Vagina (tissue), 2 donors: Measurements from ENCODE around the gene C9orf153. TPM values are rescaled to one million over a fixed set of nuclear protein-coding genes. Genes with fewer than 3 reads are reported as not detected.

Experiments used
- DNase-seq, 2 donors: peaks; one replicate each; pipeline ENCODE4 v3.0.0-alpha.2; 2017; ENCODE audit errors: extremely low spot score in 2 of 2
- H3K27ac ChIP-seq: fragments of 200-600 bp; sonication (generic); one replicate; pipeline ENCODE4 v1.5.1; 2019
- H3K27me3 ChIP-seq: fragments of 200-600 bp; sonication (generic); one replicate; pipeline ENCODE4 v1.5.1; 2019
- H3K36me3 ChIP-seq, 2 donors: fragments of 200-600 bp; sonication (generic); one replicate each; pipeline ENCODE4 v1.5.1; 2017 to 2019
- H3K4me1 ChIP-seq: fragments of 200-600 bp; sonication (generic); one replicate; pipeline ENCODE4 v1.5.1; 2019
- H3K4me3 ChIP-seq, 2 donors: fragments of 200-600 bp; sonication (generic); 1 replicate in 1 of 2; 2 replicates in 1 of 2; pipeline ENCODE4 v1.5.1; 2016 to 2019
- H3K9me3 ChIP-seq: fragments of 200-600 bp; sonication (generic); one replicate; pipeline ENCODE4 v1.5.1; 2019
- CTCF ChIP-seq, 3 experiments: fragments of 450-650 bp in 2 of 3; fragments of 200-600 bp in 1 of 3; sonication (generic) in 1 of 3; IDR thresholded peaks; one replicate each; pipeline ENCODE4 v1.5.1; 2017 to 2019; ENCODE audit warnings: antibody characterized with exemption in 3 of 3, mild to moderate bottlenecking in 2 of 3, moderate library complexity in 2 of 3
- POLR2A ChIP-seq, 2 donors: fragments of 450-650 bp; IDR thresholded peaks; one replicate each; pipeline ENCODE4 v1.6.1; 2017; ENCODE audit warnings: antibody characterized with exemption in 2 of 2, mild to moderate bottlenecking in 2 of 2, moderate library complexity in 2 of 2
- POLR2AphosphoS5 ChIP-seq, 2 donors: sonication (generic); formaldehyde crosslinking; IDR thresholded peaks; one replicate each; pipeline ENCODE4 v1.9.0; 2017; ENCODE audit warnings: antibody characterized with exemption in 2 of 2, mild to moderate bottlenecking in 2 of 2, low read depth in 1 of 2; ENCODE audit not compliant: insufficient read depth in 1 of 2
- intact Hi-C: fragments of 100-400 bp; cut with DNase I; formaldehyde crosslinking; loops from one replicate; pipeline ENCODE4 v1.15.1; 2023
- total RNA-seq: library from RNA; depleted of rRNA; stranded (reverse); fragments of >200 nt; gene quantifications from one replicate; pipeline ENCODE4 v1.2.3, GENCODE V29; 2016

Gene C9orf153
- total RNA-seq, result not detected

DNA sequence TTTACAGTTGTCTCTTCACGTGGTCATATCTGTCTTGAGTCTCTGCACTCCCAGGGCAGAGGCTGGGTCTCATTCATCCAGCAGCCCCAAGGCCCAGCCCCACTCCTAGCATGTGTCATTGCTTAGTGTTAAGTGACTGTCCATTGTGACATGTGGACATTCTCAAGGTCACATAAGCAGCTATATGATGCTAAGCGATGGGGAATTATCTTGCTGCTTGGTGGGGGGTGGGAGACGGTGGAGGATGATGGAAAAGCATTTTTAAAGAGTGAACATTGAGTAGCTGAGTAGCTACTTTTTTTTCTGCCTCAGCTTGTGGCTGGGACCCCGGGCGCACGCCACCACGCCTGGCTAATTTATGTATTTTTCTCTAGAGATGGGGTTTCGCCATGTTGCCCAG, at the start of gene C9orf153:
TSS of gene C9orf153 (minus strand) at position 101 of the 400 bp plus-strand sequence. CDS start 30,054 bp downstream, outside the sequence.
- no peaks in the 10 kb centered on the region for H3K9me3 ChIP-seq
- no peak for DNase-seq
- H3K27ac ChIP-seq, result no peak within 1 kb of the TSS
- intact Hi-C loops, result no loop called here
- H3K4me1 ChIP-seq, result no peaks in the 10 kb centered on the region
- H3K4me3 ChIP-seq, result no peak within 1 kb of the TSS
- H3K36me3 ChIP-seq, result peaks cover 0 to 11% of the 10 kb centered on the region in 2 donors
- no peaks in the 10 kb centered on the region for H3K27me3 ChIP-seq
- no peak for TF ChIP-seq CTCF (IDR thresholded peaks at IDR 0.05)
- no peak for TF ChIP-seq POLR2AphosphoS5 (IDR thresholded peaks at IDR 0.05; ENCODE audit: insufficient read depth in 1 of 2, low read depth in 1 of 2)
- TF ChIP-seq POLR2A (IDR thresholded peaks at IDR 0.05), result no peak

DNA sequence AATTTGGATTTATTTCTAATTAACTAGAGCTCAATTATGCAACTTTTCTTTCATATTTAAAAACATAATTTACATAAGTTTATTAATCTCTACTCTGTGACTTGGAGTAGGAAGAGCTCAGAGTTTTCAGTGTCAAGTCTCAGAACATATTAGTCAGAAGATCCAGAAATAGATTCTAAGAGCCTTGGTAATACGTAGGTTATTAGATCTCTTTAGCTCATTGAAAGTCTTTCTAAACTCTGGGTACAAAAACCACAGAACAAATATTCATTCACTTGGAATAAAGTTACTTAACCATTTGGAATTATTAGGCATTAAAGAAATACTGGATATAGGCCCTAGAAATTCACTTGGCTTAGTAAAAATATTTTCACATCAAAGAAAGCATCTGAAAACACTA, 49.2 kb upstream of the C9orf153 start:
- Histone ChIP-seq H3K4me1 (no peaks in the 10 kb centered on the region), H3K27ac (no peak overlapping the region), H3K36me3 (peaks cover 0 to 80% of the 10 kb centered on the region in 2 donors), H3K9me3 (no peaks in the 10 kb centered on the region), H3K4me3 (no peak overlapping the region), H3K27me3 (no peaks in the 10 kb centered on the region)
- intact Hi-C loops, result no loop called here
- TF ChIP-seq CTCF (IDR thresholded peaks at IDR 0.05) (no peak), POLR2AphosphoS5 (IDR thresholded peaks at IDR 0.05; ENCODE audit: insufficient read depth in 1 of 2, low read depth in 1 of 2) (no peak), POLR2A (IDR thresholded peaks at IDR 0.05) (no peak)
- DNase-seq, result no peak

GRCh38 chr9:86304236-86304730, 44.8 kb upstream of the C9orf153 start:
- intact Hi-C loops, result no loop called here
- no peak for TF ChIP-seq POLR2A (IDR thresholded peaks at IDR 0.05)
- no peak for TF ChIP-seq CTCF (IDR thresholded peaks at IDR 0.05)
- TF ChIP-seq POLR2AphosphoS5 (IDR thresholded peaks at IDR 0.05; ENCODE audit: insufficient read depth in 1 of 2, low read depth in 1 of 2), result no peak
- Histone ChIP-seq H3K36me3 (peaks cover 0 to 95% of the 10 kb centered on the region in 2 donors), H3K27me3 (no peaks in the 10 kb centered on the region), H3K27ac (no peak overlapping the region), H3K9me3 (no peaks in the 10 kb centered on the region), H3K4me1 (no peaks in the 10 kb centered on the region), H3K4me3 (no peak overlapping the region)
- DNase-seq, result no peak

- no peaks in the 10 kb centered on the region for H3K4me1 ChIP-seq
- no peak overlapping the region for H3K4me3 ChIP-seq
- TF ChIP-seq POLR2AphosphoS5 (IDR thresholded peaks at IDR 0.05; ENCODE audit: insufficient read depth in 1 of 2, low read depth in 1 of 2), result no peak
- TF ChIP-seq CTCF (IDR thresholded peaks at IDR 0.05), result no peak
- TF ChIP-seq POLR2A (IDR thresholded peaks at IDR 0.05), result no peak
- no peaks in the 10 kb centered on the region for H3K27me3 ChIP-seq
- peaks cover 0 to 96% of the 10 kb centered on the region in 2 donors for H3K36me3 ChIP-seq
- no peak for DNase-seq
- H3K27ac ChIP-seq, result no peak overlapping the region
- intact Hi-C loops, result no loop called here
- no peaks in the 10 kb centered on the region for H3K9me3 ChIP-seq
Measured at GRCh38 chr9:86303316-86303975, 44.0 kb upstream of the C9orf153 start.

GRCh38 chr9:86301686-86302085, 42.2 kb upstream of the C9orf153 start:
- peaks cover 0 to 93% of the 10 kb centered on the region in 2 donors for H3K36me3 ChIP-seq
- intact Hi-C loops, result no loop called here

More at GRCh38 chr9:86301686-86302085, 42.2 kb upstream of the C9orf153 start:
- DNase-seq, result no peak
- no peaks in the 10 kb centered on the region for H3K9me3 ChIP-seq
- no peak overlapping the region for H3K4me3 ChIP-seq
- no peaks in the 10 kb centered on the region for H3K27me3 ChIP-seq
- TF ChIP-seq CTCF (IDR thresholded peaks at IDR 0.05) (no peak), POLR2AphosphoS5 (IDR thresholded peaks at IDR 0.05; ENCODE audit: insufficient read depth in 1 of 2, low read depth in 1 of 2) (no peak), POLR2A (IDR thresholded peaks at IDR 0.05) (no peak)
- H3K4me1 ChIP-seq, result no peaks in the 10 kb centered on the region
- H3K27ac ChIP-seq, result no peak overlapping the region
